CD4-positive, alpha-beta T cell treated with Interferon gamma for 1 hour (primary cell): Measurements from ENCODE around the gene ASB15.
A peak's percentile ranks its signal among the peaks of the same experiment; 100 is the strongest.
"Not testable (repeated sequence)": the region's sequence is repeated elsewhere in the genome, so short reads cannot be mapped to it uniquely, and the experiment has no call there.

Experiments
- DNase-seq: peaks from one replicate; pipeline ENCODE4 v3.0.0-alpha.2; 2020

Gene ASB15

DNA sequence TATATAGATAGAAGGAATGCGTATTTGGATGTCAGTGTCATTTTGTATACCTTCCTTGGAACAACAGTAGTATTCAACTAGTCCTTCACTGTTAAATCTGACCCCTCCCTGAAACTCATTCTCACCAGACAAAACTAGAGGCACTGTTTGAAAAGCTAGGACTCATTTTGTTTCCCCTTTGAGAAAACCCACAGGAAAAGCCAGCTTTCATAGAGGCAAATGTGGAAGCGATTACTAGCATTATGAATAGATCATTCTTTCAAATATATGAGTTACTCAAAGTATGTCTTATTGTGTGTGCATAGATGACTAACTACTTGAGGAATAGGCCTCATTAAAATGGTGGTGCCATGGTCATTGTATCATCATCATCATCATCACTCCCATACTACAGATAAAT, 1.9 kb upstream of the ASB15 start:
- no peak for DNase-seq

DNA sequence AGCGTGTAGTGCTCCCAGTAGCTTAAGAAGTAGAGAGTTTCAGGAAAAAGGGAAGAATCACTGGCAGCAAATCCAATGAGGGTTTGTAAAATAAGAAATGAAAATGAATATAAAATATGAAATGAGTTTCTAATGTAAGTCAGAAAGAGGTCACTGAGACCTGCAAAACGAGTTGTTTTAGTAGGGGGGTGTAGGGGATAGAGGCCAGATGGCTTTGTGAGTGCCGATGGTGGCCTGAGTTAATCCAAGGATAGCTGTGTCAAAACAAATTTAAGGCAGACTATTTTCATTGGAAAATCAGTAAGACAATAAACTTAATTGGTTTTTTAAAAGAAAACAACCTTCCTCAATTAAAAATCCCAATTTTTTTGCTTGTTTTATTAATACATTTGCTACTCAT, 745 bp upstream of the ASB15 start:
- DNase-seq: no peak

- no peak for DNase-seq
These were observed 1.0 kb downstream of the ASB15 start for GRCh38 chr7:123602648-123603047.

DNA sequence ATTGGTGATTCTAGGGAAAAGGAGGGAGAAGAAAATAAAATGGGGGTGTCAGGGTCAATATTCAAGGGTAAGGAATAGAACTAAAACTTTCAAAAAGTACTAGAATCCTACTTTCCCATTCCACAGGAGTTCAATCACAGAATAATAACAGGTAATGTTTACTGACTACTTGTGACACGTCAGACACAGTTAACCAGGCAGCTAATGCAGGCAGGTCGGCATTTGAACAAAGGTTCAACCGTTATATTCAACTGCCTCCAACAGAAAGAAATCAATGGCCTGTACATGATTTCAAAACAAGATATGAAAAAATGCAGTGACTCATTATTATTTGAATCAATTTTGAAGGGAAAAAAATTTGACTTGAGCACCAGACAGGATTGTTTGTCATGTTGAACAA, 3.1 kb downstream of the ASB15 start:
- DNase-seq: no peak

DNA sequence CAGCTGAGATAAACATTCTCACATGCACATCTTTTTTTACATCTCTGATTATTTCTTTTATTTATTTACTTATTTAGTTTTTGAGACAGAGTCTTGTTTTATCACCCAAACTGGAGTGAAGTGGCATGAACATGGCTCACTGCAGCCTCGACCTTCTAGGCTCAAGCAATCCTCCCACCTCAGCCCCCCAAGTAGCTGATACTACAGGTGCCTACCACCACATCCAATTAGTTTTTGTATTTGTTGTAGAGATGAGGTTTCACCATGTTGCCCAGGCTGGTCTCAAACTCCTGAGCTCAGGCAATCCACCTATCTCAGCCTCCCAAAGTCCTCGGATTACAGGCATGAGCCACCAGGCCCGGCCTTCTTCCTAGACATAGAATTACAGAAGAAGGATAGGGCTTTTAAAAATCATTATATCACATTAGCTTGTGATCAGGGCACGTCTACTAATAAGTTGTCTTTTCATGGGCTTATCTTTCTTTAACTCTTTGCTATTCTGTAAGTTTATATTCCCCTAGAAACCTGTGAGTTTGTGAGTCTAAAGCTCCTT, 5.9 kb downstream of the ASB15 start:
- DNase-seq: no peak

GRCh38 chr7:123608991-123609882, 7.6 kb downstream of the ASB15 start:
- DNase-seq: no peak

DNA sequence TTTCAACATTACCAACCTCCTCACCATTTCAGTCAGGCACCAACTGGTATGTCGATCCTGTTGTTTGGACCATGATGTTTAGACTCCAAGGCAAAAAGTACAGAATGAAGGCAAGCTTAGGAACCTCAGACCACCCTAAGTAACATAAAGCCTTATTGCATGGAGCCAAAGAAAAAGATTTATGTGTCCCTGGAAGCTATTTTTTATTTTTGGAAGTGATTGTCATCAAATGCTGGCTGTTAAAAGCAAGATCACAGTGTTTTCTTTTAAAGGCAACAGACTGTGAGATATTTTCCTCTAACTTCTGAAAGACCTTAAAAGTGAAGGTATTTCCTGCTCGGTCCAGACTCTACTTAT, 8.2 kb downstream of the ASB15 start:
- DNase-seq: no peak

DNA sequence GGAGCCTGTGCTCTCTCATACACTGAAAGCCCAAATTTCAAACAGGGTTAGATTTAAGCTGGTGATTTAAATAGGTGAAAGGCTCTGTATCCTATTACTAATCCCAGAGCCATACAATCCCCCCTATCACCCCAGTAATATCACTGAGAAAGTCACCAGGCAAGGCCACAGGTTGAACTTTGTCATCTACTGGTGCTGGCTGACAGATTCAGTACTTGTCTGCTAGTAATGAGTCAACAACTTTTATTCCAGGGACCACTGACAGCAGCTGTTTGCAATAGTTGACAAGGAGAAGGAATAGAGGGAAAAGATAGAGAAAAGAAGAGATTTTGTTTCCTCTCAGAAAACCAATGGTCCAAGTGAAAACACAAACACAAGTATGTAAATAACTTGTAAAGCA, 10.4 kb downstream of the ASB15 start:
- no peak for DNase-seq

GRCh38 chr7:123615344-123615743, 13.7 kb downstream of the ASB15 start:
- no peak for DNase-seq

DNA sequence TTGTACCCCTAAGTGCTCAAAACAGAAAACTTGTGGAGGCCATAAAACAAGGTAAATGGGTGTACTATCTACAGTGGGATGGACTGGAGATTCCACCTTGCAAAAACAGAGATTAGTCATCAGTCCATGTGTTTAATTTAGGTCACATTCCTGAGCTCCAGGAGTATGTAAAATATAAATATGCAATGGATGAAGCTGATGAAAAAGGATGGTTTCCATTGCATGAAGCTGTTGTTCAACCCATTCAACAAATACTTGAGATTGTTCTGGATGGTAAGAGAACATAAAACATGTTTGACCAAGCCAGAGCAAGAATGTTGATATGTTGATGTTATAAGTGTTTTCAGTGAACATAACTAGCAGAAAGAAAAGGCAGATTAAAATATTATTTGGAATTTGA, 14.6 kb downstream of the ASB15 start:
- no peak for DNase-seq

DNA sequence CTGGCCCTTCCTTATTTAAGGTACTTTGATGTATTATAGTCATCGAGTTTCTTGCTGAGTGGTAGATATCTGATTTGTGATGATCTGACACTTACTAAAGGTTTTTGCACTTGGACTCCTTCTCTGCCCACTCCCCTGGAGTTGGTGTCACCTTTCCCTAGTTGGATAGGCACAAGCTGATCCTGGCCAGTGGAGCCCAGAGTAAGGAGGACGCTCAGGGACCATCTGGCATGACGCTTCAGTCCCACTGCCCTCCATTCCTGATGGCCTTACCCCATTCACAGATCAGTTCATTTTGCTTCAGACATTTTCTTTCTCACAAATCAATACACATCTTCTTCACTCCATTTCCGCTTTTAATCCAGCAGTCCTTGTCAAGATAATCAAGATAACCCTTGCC, 20.1 kb downstream of the ASB15 start:
- no peak for DNase-seq

- DNase-seq: no peak
These were observed 21.2 kb downstream of the ASB15 start for GRCh38 chr7:123622660-123623386.

DNA sequence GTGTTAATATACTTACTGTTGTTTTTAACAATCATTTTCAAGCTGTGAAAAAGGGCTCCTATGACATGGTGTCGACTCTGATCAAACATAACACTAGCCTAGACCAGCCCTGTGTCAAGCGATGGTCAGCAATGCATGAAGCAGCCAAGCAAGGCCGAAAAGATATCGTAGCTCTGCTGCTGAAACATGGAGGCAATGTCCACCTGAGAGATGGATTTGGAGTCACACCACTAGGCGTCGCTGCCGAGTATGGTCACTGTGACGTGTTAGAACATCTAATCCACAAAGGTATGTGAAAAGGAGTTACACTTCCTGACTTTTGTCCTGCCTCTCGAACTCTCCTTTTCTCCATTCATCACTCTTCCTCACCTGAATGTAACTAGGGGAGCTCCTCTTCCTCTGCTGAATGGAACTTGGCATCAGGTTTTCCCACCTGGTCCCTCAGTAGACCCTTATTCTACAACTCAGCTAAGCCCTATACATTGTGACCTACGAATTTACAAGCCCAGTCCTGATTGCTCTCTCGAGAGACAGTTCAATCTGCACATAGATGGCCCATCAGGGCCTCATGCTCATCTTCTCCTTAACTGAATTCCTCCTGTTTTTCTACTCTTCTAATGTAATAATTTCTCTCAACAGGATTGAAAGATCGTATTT, 23.0 kb downstream of the ASB15 start:
- DNase-seq: peak; percentile 21

GRCh38 chr7:123625254-123625653, 23.6 kb downstream of the ASB15 start:
- DNase-seq: no peak

- DNase-seq: no peak
These were observed 26.2 kb downstream of the ASB15 start for GRCh38 chr7:123627851-123628250.

DNA sequence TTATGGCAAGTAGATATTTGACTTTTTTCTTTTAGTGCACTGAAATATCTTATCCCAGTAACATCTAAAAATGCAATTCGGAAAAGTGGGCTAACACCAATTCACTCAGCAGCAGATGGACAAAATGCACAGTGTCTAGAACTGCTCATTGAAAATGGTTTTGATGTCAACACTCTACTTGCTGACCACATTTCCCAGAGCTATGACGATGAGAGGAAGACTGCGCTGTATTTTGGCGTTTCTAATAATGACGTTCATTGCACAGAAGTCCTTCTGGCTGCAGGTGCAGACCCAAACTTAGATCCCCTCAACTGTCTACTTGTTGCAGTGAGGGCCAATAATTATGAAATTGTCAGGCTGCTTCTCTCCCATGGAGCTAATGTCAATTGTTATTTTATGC, 27.2 kb downstream of the ASB15 start:
- DNase-seq: no peak

DNA sequence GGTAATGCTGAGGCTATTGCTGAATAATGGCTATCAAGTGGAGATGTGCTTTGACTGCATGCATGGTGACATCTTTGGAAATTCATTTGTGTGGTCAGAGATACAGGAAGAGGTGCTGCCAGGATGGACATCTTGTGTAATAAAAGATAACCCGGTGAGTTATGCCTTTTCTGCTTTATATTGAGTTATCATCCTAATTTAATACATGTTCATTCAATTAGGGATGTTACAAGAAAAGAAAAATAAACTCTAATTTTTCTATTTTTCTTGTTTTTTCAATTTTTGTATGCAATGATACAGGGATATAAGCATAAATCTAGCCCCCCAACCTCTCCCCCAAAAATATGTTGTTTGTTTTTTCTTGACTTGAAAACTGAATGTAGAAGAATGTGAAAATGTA, 27.7 kb downstream of the ASB15 start:
- DNase-seq: no peak

GRCh38 chr7:123632808-123633207, 31.2 kb downstream of the ASB15 start:
- no peak for DNase-seq

DNA sequence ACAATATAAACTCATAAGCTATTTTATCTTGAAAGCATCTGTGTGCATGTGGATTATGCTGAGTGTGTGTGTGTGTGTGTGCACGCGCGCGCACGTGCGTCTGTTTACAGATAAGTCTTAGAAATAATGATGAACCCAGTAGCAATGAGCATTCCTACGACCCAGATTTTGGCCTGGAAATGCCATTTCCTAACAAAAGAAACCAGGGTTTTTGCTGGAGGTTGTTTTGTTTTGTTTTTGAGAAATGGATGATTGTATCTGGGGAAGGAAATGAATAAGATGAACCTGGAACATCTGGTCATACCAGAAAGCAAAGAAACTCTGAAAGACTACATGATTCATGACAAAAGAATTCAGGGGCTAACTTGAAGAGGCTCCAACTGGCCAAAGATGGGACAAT, 31.9 kb downstream of the ASB15 start:
- no peak for DNase-seq

DNA sequence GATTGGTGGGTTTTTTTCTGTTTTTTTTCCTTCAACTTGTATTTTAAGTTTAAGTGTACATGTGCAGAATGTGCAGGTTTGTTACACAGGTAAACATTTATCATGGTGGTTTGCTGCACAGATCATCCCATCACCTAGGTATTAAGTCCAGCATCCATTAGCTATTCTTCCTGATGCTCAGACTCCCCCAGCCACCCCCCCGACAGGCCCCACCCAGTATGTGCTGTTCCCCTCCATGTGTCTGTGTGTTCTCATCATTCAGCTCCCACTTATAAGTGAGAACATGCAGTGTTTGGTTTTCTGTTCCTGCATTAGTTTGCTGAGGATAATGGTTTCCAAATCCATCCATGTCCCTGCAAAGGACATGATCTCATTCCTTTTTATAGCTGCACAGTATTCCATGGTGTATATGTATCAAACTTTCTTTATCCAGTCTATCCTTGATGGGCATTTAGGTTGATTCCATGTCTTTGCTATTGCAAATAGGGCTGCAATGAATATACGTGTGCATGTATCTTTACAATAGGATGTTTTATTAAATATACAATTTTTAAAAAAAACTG, 32.5 kb downstream of the ASB15 start:
- not testable (repeated sequence) for DNase-seq

DNA sequence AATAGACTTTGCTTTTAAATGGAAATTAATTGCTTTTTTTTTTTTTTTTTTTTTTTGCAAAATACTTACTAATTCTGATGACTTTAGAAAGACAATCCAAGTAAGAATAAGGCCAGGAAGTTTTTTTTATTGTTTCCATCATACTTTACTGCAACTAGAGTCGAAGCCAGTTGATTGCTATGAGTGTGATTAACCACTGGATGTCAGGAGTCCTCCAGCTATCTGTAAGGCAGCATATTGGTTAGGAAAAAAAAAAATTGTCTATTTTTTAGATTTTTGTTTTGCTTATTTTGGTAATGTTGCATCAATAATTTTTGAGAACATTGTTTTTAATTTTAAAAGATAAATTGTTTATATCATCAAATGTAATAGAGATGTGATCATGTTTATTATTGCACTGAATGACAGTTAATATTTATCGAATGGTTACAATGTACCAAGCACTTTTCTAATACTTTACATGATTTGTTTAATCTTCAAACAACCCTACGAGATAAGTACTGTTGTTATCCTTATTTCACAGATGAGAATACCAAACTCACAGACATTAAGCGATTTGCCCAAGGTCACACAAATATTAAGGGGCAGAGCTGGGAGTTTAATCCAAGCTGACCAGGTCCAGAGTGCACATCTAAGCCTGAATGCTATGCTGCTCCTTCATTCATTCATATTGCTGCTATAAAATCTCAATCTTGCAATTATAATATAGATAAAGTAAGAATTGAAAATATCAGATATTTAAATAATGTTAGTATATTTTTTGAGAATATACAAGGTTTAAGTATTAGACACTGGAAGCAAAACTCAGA, 34.1 kb downstream of the ASB15 start:
- DNase-seq: no peak

GRCh38 chr7:123637203-123637602, 35.6 kb downstream of the ASB15 start:
- no peak for DNase-seq
